AG09319 (cell line): ENCODE measurements around the gene PTPRM.

ENCODE experiments used
- DNase-seq: peaks from one replicate; pipeline ENCODE4 v3.0.0-alpha.2; 2010; ENCODE audit warnings: low read depth; ENCODE audit errors: extremely low read depth
- TF ChIP-seq, protein P1 (sequence below): IDR thresholded peaks from 2 replicates; pipeline ENCODE4 v1.5.1; 2011; ENCODE audit warnings: low read depth, mild to moderate bottlenecking, inconsistent platforms, low read length, moderate library complexity

The PTPRM gene

DNA sequence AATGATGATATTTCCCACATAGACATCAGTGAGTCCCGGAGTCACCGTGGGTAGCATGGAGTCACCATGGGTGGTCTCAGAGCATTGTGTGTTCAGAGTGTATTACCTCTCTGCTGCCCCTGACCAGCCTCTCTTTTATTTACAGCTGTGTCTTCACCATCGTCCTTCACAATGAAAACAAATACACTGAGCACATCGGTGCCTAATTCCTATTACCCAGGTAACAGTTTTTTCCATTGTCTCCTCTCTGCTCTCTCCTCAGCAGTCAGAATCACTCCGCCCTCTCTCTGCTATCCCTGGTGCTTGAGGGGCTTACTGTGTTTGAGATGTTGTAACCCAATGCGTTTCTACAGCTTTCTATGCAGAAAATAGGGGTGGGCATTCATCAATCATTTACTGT, 680.6 kb downstream of the PTPRM start:
- no peak for DNase-seq
- TF ChIP-seq, protein P1, sequence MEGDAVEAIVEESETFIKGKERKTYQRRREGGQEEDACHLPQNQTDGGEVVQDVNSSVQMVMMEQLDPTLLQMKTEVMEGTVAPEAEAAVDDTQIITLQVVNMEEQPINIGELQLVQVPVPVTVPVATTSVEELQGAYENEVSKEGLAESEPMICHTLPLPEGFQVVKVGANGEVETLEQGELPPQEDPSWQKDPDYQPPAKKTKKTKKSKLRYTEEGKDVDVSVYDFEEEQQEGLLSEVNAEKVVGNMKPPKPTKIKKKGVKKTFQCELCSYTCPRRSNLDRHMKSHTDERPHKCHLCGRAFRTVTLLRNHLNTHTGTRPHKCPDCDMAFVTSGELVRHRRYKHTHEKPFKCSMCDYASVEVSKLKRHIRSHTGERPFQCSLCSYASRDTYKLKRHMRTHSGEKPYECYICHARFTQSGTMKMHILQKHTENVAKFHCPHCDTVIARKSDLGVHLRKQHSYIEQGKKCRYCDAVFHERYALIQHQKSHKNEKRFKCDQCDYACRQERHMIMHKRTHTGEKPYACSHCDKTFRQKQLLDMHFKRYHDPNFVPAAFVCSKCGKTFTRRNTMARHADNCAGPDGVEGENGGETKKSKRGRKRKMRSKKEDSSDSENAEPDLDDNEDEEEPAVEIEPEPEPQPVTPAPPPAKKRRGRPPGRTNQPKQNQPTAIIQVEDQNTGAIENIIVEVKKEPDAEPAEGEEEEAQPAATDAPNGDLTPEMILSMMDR: no peak

- no peak for DNase-seq
- TF ChIP-seq, protein P1: no peak
Measured at GRCh38 chr18:8248576-8248975, 681.5 kb downstream of the PTPRM start.

- TF ChIP-seq, protein P1: no peak
Measured at GRCh38 chr18:8249811-8250210, 682.7 kb downstream of the PTPRM start.

GRCh38 chr18:8252371-8252770, 685.3 kb downstream of the PTPRM start:
- TF ChIP-seq, protein P1: no peak
- no peak for DNase-seq

More at GRCh38 chr18:8249811-8250210, 682.7 kb downstream of the PTPRM start:
- no peak for DNase-seq

- DNase-seq: no peak
- TF ChIP-seq, protein P1: no peak
Measured at GRCh38 chr18:8253944-8254343, 686.8 kb downstream of the PTPRM start.

GRCh38 chr18:8254654-8255053, 687.5 kb downstream of the PTPRM start:
- TF ChIP-seq, protein P1: no peak

GRCh38 chr18:8257851-8258434, 690.8 kb downstream of the PTPRM start:
- DNase-seq: no peak
- TF ChIP-seq, protein P1: no peak

More at GRCh38 chr18:8254654-8255053, 687.5 kb downstream of the PTPRM start:
- no peak for DNase-seq
